Activated CD4-positive, alpha-beta T cell treated with anti-CD3 and anti-CD28 coated beads for 1 hour (primary cell): Measurements from ENCODE around the gene DCHS2.

Experiments used
- DNase-seq: peaks from one replicate; pipeline ENCODE4 v3.0.0-alpha.2; 2020

The DCHS2 gene

GRCh38 chr4:154366956-154367355 is 124.6 kb downstream of the DCHS2 start:
- DNase-seq = no peak

- DNase-seq = no peak
Observed at GRCh38 chr4:154364066-154364845, 127.3 kb downstream of the DCHS2 start.

- no peak for DNase-seq
Observed at GRCh38 chr4:154361450-154361849, 130.1 kb downstream of the DCHS2 start.

- no peak for DNase-seq
Observed at GRCh38 chr4:154360491-154360890, 131.1 kb downstream of the DCHS2 start.

- DNase-seq = no peak
Observed at GRCh38 chr4:154354883-154355282, 136.7 kb downstream of the DCHS2 start.

- no peak for DNase-seq
Observed at GRCh38 chr4:154349829-154350228, 141.8 kb downstream of the DCHS2 start.

GRCh38 chr4:154348657-154349056 is 142.9 kb downstream of the DCHS2 start:
- no peak for DNase-seq

GRCh38 chr4:154345359-154345758 is 146.2 kb downstream of the DCHS2 start:
- no peak for DNase-seq

- DNase-seq = no peak
Observed at GRCh38 chr4:154344686-154345085, 146.9 kb downstream of the DCHS2 start.

- no peak for DNase-seq
Observed at GRCh38 chr4:154343651-154344050, 147.9 kb downstream of the DCHS2 start.

- no peak for DNase-seq
Observed at GRCh38 chr4:154341448-154341847, 150.2 kb downstream of the DCHS2 start.

GRCh38 chr4:154335588-154335987 is 156.0 kb downstream of the DCHS2 start:
- no peak for DNase-seq

- DNase-seq = peak; percentile 34
Observed at GRCh38 chr4:154332681-154333421, 158.7 kb downstream of the DCHS2 start.

- DNase-seq = no peak
Observed at GRCh38 chr4:154329939-154330338, 161.7 kb downstream of the DCHS2 start.

GRCh38 chr4:154329268-154329868 is 162.2 kb downstream of the DCHS2 start:
- no peak for DNase-seq

- DNase-seq = no peak
Observed at GRCh38 chr4:154328030-154328429, 163.6 kb downstream of the DCHS2 start.

- DNase-seq = no peak
Observed at GRCh38 chr4:154320521-154320920, 171.1 kb downstream of the DCHS2 start.

GRCh38 chr4:154319736-154320135 is 171.9 kb downstream of the DCHS2 start:
- no peak for DNase-seq

- no peak for DNase-seq
Observed at GRCh38 chr4:154317201-154317999, 174.2 kb downstream of the DCHS2 start.

GRCh38 chr4:154315741-154316140 is 175.9 kb downstream of the DCHS2 start:
- no peak for DNase-seq

- DNase-seq = no peak
Observed at GRCh38 chr4:154314248-154314647, 177.4 kb downstream of the DCHS2 start.

GRCh38 chr4:154313004-154313585 is 178.5 kb downstream of the DCHS2 start:
- no peak for DNase-seq

GRCh38 chr4:154312246-154312645 is 179.4 kb downstream of the DCHS2 start:
- no peak for DNase-seq
